ENCODE data around the gene ACACB.

The ACACB gene

DNA sequence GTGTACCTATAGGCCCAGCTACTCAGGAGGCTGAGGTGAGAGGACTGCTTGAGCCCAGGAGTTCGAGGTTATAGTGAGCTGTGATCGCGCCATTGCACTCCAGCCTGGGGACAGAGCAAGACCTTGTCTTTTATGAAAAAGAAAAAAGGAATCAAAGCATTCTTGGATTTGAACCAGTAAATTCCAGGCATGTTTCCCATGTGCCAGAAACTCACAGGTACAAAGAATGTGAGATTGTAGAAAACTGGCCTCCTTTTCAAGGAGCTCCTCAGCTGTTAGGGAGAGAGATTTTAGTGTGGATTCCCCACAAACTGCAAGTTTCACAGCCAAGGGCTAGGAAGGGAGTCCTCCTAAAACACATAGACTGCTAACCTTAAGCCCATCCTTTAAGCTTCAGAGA is 97.7 kb downstream of the ACACB start:
- DNase-seq (ENCODE audit: low read depth in 2 of 2) = no peak

DNA sequence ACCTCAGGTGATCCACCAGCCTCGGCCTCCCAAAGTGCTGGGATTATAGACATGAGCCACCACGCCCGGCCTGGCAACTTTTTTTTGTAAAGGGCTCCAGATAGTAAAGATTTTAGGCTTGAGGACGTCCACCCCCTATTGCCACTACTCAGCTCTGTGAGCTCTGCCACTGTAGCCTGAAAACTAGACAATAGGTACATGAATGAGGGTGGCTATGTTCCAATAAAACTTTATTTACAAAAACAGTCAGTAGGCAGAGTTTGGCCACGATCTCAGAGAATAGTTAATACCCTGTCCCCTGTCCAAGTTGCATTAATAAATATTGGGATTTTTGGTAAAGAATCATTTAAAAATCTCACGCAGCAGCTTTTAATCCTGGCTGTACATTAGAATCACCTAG is 102.6 kb downstream of the ACACB start:
- no peak for DNase-seq (ENCODE audit: low read depth in 2 of 2)

DNA sequence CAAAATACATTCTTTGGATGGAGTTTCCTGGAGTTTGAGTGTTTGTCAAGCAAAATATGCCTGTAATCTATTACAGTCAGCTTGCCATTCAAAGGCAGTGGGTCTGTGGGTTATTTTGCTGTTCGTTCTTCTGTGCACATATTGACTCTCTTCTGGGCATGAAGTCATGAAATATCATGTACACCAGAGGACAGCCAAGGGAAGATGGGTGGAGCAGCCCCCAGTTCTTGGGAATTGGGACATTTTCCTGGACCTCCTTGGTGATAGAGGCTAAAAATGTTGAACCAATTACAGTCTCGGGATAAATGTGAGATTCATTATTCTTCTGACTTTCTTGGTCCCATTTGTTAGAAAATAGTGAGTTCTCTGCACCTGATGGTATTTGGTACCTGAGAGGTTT is 103.6 kb downstream of the ACACB start:
- no peak for DNase-seq (ENCODE audit: low read depth in 2 of 2)

DNA sequence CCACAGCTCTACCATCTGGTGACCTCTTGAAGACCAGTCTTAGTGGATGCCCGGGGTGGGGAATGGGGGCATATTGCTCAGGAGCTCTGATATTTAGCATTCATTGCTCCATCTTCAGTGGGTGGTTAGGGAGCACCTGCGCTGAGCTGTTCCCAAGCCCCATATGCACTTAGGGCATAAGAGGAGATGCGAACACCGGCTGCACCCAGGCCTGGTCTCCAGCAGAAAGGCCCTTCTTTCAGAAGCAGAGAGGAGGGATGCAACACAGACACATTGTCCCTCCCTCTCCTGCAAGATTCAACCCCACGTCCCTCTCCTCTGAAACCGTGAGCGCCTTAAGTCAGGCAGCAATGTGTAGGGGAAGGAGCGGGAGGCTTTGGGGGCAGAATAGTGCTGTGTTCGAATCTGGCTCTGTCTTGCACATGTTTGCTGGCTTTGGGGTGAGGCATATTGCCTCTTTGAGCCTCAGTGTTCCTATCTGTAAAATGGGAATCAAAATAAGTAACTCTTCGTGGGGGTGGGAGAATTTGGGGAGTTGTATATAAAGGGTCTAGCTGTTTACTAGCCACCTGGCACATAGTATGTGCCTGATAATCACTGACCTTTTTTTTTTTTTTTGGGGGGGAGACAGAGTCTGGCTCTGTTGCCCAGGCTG is 105.0 kb downstream of the ACACB start:
- DNase-seq (ENCODE audit: low read depth in 2 of 2) = no peak

DNA sequence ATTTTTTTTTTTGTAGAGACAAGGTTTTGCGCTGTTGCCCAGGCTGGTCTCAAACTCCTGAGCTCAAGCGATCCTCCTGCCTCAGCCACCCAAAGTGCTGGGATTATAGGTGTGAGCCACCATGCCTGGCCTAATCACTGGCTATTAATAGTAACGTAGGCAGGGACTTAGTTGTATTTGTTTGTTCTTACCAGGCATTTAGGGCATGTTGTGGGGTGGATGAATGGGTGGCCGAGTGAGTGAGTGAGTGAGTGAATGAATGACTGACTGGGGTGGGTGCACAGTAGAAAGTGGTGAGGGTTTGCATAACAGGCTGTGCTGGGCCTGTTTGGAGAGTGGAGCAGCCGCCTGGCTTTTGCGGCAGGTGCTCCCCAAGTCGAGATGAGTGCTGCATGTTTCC is 105.7 kb downstream of the ACACB start:
- DNase-seq (ENCODE audit: low read depth in 2 of 2) = no peak

DNA sequence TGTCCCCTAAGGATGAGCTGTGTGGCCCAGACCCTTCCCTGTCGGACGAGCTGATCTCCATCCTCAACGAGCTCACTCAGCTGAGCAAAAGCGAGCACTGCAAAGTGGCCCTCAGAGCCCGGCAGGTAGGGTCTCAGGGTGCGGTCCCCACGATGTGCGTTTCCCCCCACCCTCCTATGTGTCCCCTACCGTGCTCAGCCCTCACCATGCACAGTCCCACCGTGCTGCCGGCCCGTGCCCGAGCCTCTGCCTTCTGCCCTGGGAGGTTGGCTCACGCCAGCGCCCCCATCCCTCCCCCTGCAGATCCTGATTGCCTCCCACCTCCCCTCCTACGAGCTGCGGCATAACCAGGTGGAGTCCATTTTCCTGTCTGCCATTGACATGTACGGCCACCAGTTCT is 106.1 kb downstream of the ACACB start:
- no peak for DNase-seq (ENCODE audit: low read depth in 2 of 2)

DNA sequence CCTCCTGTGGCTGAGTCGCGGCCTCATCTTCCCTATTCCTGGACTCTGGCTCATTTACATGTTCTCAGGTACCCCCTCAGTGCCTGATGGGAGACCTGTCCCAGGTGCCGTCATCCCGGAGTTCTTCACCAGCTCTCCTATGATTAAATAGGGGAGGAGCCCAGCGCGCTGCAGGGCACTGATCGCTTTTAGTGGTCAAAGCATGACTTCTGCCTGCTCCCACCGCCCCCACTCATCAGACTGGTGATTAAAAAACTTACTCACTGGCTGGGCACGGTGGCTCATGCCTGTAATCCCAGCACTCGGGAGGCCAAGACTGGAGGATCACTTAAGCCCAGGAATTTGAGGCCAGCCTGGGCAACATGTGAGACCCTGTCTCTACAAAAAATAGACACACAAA is 106.8 kb downstream of the ACACB start:
- DNase-seq (ENCODE audit: low read depth in 2 of 2) = no peak

GRCh38 chr12:109223868-109224267 is 107.5 kb downstream of the ACACB start:
- no peak for DNase-seq (ENCODE audit: low read depth in 2 of 2)

- DNase-seq (ENCODE audit: low read depth in 2 of 2) = no peak
Observed at GRCh38 chr12:109228664-109229063, 112.3 kb downstream of the ACACB start.

GRCh38 chr12:109230193-109230592 is 113.8 kb downstream of the ACACB start:
- DNase-seq (ENCODE audit: low read depth in 2 of 2) = no peak

- DNase-seq (ENCODE audit: low read depth in 2 of 2) = no peak
Observed at GRCh38 chr12:109232731-109233130, 116.3 kb downstream of the ACACB start.

DNA sequence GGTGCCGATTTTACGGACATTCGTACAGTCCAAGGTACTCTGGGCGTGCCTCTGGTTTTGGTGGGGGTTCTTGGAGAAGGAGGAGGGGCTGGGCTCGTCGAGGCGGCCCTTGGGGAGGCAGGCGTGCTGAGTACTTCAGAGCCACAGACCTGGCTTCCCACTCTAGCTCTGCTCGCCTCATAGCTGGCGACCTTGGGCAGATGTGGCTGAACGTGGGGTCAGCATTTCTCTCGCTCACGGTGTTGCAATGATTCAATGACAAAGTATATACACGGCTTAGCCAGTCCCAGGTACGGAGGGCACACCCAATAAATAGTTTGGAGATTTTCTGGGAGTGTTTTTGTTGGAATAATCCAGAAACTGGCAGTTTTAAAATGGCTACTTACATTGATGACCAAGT is 117.6 kb downstream of the ACACB start:
- no peak for DNase-seq (ENCODE audit: low read depth in 2 of 2)

DNA sequence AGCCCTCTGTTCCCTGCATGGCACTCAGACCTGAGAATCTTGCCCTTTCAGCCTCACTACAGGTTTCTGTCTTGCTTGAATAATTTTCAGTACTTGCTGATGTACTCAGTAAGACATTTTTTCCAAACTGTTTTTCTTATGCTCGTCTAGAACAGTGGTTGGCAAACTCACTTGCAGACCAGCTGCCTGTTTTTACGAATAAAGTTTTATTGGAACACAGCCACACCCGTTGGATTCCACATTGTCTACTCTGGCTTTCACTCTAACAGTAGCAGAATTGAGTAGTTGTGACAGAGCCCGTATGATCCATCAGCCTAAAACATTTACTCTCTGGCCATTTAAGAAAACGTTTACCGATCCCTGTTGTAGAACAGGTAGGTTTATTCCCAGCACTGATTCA is 119.9 kb downstream of the ACACB start:
- DNase-seq (ENCODE audit: low read depth in 2 of 2) = no peak

DNA sequence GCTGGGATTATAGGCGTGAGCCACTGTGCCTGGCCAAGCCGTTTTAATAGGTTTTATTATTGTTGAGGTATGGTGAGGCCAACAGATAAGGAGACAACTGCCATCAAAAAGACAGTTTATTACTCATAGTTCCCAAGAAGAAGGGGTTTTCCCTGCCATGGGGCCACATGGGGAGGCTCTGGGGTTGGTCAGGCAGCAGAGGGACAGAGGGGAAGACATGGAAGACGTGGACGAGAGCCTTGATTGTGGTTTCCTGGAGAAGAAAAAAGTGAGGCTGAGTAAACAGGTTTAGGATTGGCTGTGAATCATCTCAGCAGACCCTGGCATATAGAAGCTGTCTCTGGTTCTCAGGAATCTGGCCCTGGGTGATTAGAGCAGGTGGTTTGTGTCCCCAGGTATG is 122.8 kb downstream of the ACACB start:
- no peak for DNase-seq (ENCODE audit: low read depth in 2 of 2)

DNA sequence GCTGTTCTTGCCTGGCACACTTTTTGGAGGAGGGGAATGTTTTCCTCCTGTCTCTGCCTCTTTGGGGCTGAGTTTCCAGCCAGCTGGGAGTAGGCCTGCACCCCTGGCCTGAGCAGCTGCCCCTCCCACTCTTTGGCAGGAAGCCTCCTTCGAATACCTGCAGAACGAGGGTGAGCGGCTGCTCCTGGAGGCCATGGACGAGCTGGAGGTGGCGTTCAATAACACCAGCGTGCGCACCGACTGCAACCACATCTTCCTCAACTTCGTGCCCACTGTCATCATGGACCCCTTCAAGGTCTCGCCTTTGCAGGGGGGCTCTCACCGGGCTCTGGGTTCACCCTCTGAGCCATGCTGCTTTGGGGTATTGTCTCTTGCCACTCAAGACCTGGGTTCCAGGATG is 123.3 kb downstream of the ACACB start:
- DNase-seq (ENCODE audit: low read depth in 2 of 2) = no peak

DNA sequence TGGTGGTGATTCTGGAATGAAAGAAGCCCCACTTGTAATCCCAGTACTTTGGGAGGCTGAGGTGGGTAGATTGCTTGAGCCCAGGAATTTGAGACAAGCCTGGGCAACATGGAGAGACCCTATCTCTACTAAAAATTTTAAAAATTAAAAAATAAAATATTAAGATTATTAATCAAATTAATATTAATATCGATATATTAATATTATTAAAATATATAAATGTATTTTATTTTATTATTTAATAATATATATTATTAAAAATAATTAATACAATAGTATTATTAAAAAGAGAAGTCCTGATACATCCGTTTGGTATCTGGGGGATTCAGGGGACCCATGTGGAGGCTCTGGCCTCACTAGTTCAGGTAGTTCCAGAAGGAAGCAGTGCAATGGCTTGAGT is 124.0 kb downstream of the ACACB start:
- DNase-seq (ENCODE audit: low read depth in 2 of 2) = no peak

- DNase-seq (ENCODE audit: low read depth in 2 of 2) = no peak
Observed at GRCh38 chr12:109241936-109242335, 125.5 kb downstream of the ACACB start.

- no peak for DNase-seq (ENCODE audit: low read depth in 2 of 2)
Observed at GRCh38 chr12:109244073-109244472, 127.7 kb downstream of the ACACB start.

DNA sequence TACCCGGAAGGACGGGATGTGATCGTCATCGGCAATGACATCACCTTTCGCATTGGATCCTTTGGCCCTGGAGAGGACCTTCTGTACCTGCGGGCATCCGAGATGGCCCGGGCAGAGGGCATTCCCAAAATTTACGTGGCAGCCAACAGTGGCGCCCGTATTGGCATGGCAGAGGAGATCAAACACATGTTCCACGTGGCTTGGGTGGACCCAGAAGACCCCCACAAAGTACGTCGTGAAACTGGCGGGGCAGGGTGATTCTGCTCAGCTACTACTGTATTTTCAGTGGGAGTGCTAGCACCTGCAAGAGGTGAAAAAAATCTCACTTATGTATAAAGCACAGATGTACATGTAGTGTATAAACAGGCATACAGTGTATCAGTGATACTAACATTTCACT is 129.8 kb downstream of the ACACB start:
- DNase-seq (ENCODE audit: low read depth in 2 of 2) = no peak

GRCh38 chr12:109247831-109248654 is 131.7 kb downstream of the ACACB start:
- no peak for DNase-seq (ENCODE audit: low read depth in 2 of 2)

DNA sequence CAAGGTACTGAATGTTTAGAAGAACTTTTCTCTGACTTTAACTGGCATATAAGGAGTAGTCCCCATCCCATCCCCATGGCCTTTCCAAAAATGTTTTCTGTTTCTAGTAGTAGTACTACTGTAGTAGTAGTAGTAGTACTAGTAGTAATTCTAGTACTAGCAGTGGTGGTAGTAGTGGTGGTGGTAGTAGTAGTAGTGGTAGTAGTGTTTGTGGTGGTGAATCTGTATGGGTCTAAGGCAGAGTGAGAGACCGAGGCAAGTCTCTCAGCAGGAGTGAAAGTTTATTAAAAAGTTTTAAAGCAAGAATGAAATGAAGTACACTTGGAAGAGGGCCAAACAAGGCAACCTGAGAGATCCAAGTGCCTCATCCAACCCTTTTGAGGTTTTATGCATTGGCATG is 134.1 kb downstream of the ACACB start:
- DNase-seq (ENCODE audit: low read depth in 2 of 2) = no peak

- no peak for DNase-seq (ENCODE audit: low read depth in 2 of 2)
Observed at GRCh38 chr12:109252799-109253198, 136.4 kb downstream of the ACACB start.

DNA sequence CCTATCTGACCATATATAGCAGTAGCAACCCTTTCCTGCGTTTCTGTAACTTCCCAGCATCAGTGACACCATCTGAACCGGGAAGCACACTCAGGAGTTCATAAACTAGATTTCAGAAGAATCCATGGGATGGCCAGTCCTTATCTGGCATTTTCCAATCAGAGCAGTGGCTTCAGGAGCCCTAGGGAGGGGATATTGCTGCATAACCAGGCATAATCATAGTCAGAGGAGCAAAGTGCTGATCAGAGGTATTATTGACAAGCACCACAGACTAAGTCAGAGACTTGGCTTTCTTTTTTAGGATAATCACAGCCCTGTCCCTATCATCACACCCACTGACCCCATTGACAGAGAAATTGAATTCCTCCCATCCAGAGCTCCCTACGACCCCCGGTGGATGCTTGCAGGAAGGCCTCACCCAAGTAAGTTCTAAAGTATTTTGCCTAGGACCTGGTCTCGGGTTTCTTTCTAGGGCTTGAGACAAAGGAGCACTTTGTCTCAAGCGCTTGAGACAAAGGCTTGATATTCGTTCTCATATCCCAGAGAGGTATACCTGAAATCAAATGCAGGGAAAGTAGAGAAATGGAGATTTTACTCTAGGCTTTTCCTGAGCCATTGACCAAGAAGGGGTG is 137.6 kb downstream of the ACACB start:
- DNase-seq (ENCODE audit: low read depth in 2 of 2) = no peak

Measured in stimulated activated CD4-positive, alpha-beta T cell treated with anti-CD3 and anti-CD28 coated beads, Interleukin-1b, Interleukin-23, amount 100 ng/mL, for 4 hours (primary cell).